Naive thymus-derived CD8-positive, alpha-beta T cell (primary cell): ENCODE data around the gene RIT2. TPM values are rescaled to one million over a fixed set of nuclear protein-coding genes. Genes with fewer than 3 reads are reported as not detected.

Experiments used
- ATAC-seq, 2 donors: fragments of 150-1000 bp; cut with Tn5 transposase in 1 of 2; sonication (Bioruptor Pico), chemical (Tn5 transposase) in 1 of 2; 1 replicate in 1 of 2; 2 replicates in 1 of 2; pipeline ENCODE4 v1.10.0; 2021; ENCODE audit warnings: mild to moderate bottlenecking in 2 of 2, moderate library complexity in 2 of 2
- POLR2A ChIA-PET: fragments of 350-600 bp; sonication (Branson Sonifier 250); formaldehyde crosslinking; loops from one replicate; lab custom pipeline; 2021; ENCODE audit warnings: antibody characterized with exemption; lab: Charles Lee
- DNase-seq, 10 donors: peaks; one replicate each; pipeline versions ENCODE4 v3.0.0 to v3.0.0-alpha.2; 2020 to 2022
- H3K27ac Mint-ChIP-seq, 10 donors: one replicate each; pipeline ENCODE4 v1.8.0; 2020 to 2022; ENCODE audit warnings: mild to moderate bottlenecking in 10 of 10, mixed read lengths in 10 of 10, moderate library complexity in 4 of 10, inconsistent platforms in 1 of 10
- H3K27me3 Mint-ChIP-seq, 5 donors: one replicate each; pipeline ENCODE4 v1.8.0; 2021 to 2022; ENCODE audit warnings: mixed read lengths in 5 of 5
- H3K36me3 Mint-ChIP-seq, 3 donors: one replicate each; pipeline ENCODE4 v1.8.0; 2020 to 2022; ENCODE audit warnings: mixed read lengths in 3 of 3, mild to moderate bottlenecking in 2 of 3, inconsistent platforms in 1 of 3
- H3K4me1 Mint-ChIP-seq, 4 donors: one replicate each; pipeline ENCODE4 v1.8.0; 2021 to 2022; ENCODE audit warnings: mixed read lengths in 4 of 4
- H3K4me3 Mint-ChIP-seq, 10 donors: one replicate each; pipeline ENCODE4 v1.8.0; 2020 to 2022; ENCODE audit warnings: mild to moderate bottlenecking in 10 of 10, mixed read lengths in 10 of 10, moderate library complexity in 6 of 10, inconsistent platforms in 1 of 10
- H3K9me3 Mint-ChIP-seq, 9 donors: one replicate each; pipeline ENCODE4 v1.8.0; 2020 to 2022; ENCODE audit warnings: mixed read lengths in 9 of 9, mild to moderate bottlenecking in 3 of 9, inconsistent platforms in 1 of 9, moderate library complexity in 1 of 9
- polyA plus RNA-seq, 3 donors: library from polyadenylated mRNA; unstranded; fragments of 300-500 nt; fragmentation: Illumina TruSeq; gene quantifications; one replicate each; pipeline ENCODE4 v1.2.3, GENCODE V29; 2021
- total RNA-seq, 8 experiments: library from RNA in 2 of 8; stranded (reverse) in 2 of 8; gene quantifications; one replicate each; pipeline ENCODE4 v1.2.3 and lab custom pipeline; 2021 to 2026

The RIT2 gene
- total and polyA plus RNA-seq, 5 experiments from 2014 or later, result not detected

DNA sequence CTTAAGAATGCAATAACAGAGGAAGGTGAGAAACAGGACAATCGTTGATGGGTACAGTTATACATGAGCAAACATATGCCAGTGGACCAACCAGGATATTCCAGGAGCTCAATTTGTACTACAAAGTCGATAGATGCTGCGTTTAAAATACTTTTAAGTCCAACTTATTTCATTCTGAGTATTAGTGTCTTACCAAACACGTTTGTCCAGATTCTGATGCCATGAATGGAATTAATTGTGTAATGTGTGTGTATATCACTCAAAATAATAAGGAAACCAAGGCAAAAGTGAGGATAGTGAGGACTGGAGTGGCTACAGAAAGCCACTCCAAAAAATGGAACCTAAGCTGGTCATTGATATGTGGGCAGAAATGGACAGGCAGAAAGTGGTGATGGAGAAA lies 332.6 kb downstream of the RIT2 start:
- H3K27ac Mint-ChIP-seq, result no peak overlapping the region
- ATAC-seq, result no peak
- H3K27me3 Mint-ChIP-seq, result no peaks in the 10 kb centered on the region
- no peaks in the 10 kb centered on the region for H3K4me1 Mint-ChIP-seq
- peaks cover 0 to 23% (median 4%) of the 10 kb centered on the region in 9 donors for H3K9me3 Mint-ChIP-seq
- no peak overlapping the region for H3K4me3 Mint-ChIP-seq
- DNase-seq, result no peak
- H3K36me3 Mint-ChIP-seq, result no peaks in the 10 kb centered on the region
- POLR2A ChIA-PET, result no interaction called here

DNA sequence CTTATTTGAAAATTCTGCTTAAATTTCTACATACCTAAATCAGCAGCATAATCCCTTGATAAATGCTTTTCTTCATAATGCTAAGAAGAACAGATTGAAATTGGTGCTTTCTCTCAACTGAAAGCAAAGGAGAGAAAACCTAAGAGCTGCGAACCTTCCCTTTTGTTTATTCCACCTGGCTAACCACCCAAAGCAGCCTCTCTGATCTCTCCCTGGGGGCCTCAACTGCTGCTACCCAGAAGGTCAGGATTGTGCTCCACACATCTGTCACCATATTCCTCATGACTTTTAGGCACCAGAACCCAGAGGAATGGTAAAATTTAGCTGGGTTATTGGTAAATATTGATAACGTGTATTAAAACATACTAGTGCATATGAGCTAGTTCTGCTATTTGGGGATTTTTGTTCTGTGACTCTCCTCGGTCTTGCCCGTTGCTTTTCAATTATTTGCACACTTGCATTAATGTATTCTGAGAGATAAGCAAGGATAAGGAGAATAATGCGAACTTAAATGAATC lies 334.1 kb downstream of the RIT2 start:
- Mint-ChIP-seq H3K27me3 (no peaks in the 10 kb centered on the region), H3K4me1 (no peaks in the 10 kb centered on the region), H3K4me3 (no peak overlapping the region), H3K36me3 (no peaks in the 10 kb centered on the region), H3K27ac (no peak overlapping the region), H3K9me3 (peaks cover 0 to 36% (median 7%) of the 10 kb centered on the region in 9 donors)
- POLR2A ChIA-PET, result no interaction called here
- ATAC-seq (no peak), DNase-seq (no peak)

DNA sequence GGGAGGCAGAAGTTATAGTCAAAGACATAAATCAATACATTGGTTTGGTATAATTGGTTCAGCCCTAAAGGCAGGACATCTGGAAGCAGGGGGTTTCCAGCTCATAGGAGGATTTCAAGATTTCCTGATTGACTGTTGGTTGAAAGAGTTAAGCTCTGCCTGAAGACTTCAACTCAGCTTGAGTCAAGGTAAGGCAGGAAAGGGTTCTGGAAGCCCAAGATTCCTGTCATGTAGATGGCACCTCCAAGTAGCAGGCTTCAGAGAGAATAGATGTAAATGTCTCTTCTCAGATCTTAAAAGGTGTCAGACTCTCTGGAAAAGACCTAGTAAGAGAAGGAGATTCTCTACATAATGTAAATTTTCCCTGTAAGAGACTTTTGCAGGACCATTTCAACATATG lies 335.3 kb downstream of the RIT2 start:
- POLR2A ChIA-PET, result no interaction called here
- H3K36me3 Mint-ChIP-seq, result no peaks in the 10 kb centered on the region

GRCh38 chr18:42778445-42779042 lies 336.9 kb downstream of the RIT2 start:
- ATAC-seq, result no peak
- DNase-seq, result no peak
- POLR2A ChIA-PET, result no interaction called here
- H3K4me3 Mint-ChIP-seq, result no peak overlapping the region
- peaks cover 0 to 46% (median 10%) of the 10 kb centered on the region in 9 donors for H3K9me3 Mint-ChIP-seq
- no peaks in the 10 kb centered on the region for H3K36me3 Mint-ChIP-seq
- H3K27ac Mint-ChIP-seq, result no peak overlapping the region
- no peaks in the 10 kb centered on the region for H3K4me1 Mint-ChIP-seq
- no peaks in the 10 kb centered on the region for H3K27me3 Mint-ChIP-seq

More for the DNA sequence above, 335.3 kb downstream of the RIT2 start:
- Mint-ChIP-seq H3K27ac (no peak overlapping the region), H3K4me1 (no peaks in the 10 kb centered on the region), H3K9me3 (peaks cover 0 to 46% (median 10%) of the 10 kb centered on the region in 9 donors), H3K27me3 (no peaks in the 10 kb centered on the region), H3K4me3 (no peak overlapping the region)
- DNase-seq, result no peak
- no peak for ATAC-seq

GRCh38 chr18:42778024-42778423 lies 337.5 kb downstream of the RIT2 start:
- Mint-ChIP-seq H3K4me3 (no peak overlapping the region), H3K27ac (no peak overlapping the region)
- POLR2A ChIA-PET, result no interaction called here

DNA sequence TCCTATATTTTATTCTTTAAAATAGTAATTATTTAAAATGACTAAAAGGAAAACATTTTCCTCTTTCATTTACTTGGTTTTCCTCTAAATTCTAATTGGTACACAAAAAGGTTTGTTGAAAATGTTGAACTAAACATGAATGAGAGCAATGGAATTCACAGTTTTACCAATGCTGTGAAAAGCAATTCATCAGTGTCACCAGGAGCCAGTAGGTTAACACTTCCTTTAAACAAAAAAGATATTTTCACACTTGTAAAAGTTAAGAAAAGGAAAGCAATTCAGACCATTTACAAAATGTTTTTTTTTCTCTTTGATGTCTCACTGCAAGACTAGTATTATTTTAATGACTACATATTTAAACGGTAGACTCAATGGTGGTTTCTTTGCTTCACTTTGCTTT lies 341.6 kb downstream of the RIT2 start:
- Mint-ChIP-seq H3K4me1 (no peaks in the 10 kb centered on the region), H3K27me3 (no peaks in the 10 kb centered on the region), H3K4me3 (no peak overlapping the region), H3K27ac (no peak overlapping the region), H3K36me3 (no peaks in the 10 kb centered on the region), H3K9me3 (peaks cover 1 to 23% (median 7%) of the 10 kb centered on the region in 9 donors)
- POLR2A ChIA-PET, result no interaction called here
- ATAC-seq (no peak), DNase-seq (no peak)

More at GRCh38 chr18:42778024-42778423, 337.5 kb downstream of the RIT2 start:
- H3K4me1 Mint-ChIP-seq, result no peaks in the 10 kb centered on the region
- no peaks in the 10 kb centered on the region for H3K27me3 Mint-ChIP-seq
- H3K36me3 Mint-ChIP-seq, result no peaks in the 10 kb centered on the region
- H3K9me3 Mint-ChIP-seq, result peaks cover 0 to 41% (median 9%) of the 10 kb centered on the region in 9 donors
- DNase-seq, result no peak
- no peak for ATAC-seq

- no peak for DNase-seq
- Mint-ChIP-seq H3K4me1 (no peaks in the 10 kb centered on the region), H3K27ac (no peak overlapping the region), H3K9me3 (peaks cover 1 to 15% (median 12%) of the 10 kb centered on the region in 9 donors), H3K4me3 (no peak overlapping the region), H3K36me3 (no peaks in the 10 kb centered on the region), H3K27me3 (no peaks in the 10 kb centered on the region)
- ATAC-seq, result no peak
- POLR2A ChIA-PET, result no interaction called here
Measured at GRCh38 chr18:42771936-42772335, 343.5 kb downstream of the RIT2 start.

GRCh38 chr18:42765302-42765701 lies 350.2 kb downstream of the RIT2 start:
- DNase-seq (no peak), ATAC-seq (no peak)
- H3K9me3 Mint-ChIP-seq, result peaks cover 0 to 17% (median 7%) of the 10 kb centered on the region in 9 donors
- H3K27me3 Mint-ChIP-seq, result no peaks in the 10 kb centered on the region
- no peak overlapping the region for H3K4me3 Mint-ChIP-seq
- no peak overlapping the region for H3K27ac Mint-ChIP-seq
- no peaks in the 10 kb centered on the region for H3K4me1 Mint-ChIP-seq
- no peaks in the 10 kb centered on the region for H3K36me3 Mint-ChIP-seq
- POLR2A ChIA-PET, result no interaction called here

DNA sequence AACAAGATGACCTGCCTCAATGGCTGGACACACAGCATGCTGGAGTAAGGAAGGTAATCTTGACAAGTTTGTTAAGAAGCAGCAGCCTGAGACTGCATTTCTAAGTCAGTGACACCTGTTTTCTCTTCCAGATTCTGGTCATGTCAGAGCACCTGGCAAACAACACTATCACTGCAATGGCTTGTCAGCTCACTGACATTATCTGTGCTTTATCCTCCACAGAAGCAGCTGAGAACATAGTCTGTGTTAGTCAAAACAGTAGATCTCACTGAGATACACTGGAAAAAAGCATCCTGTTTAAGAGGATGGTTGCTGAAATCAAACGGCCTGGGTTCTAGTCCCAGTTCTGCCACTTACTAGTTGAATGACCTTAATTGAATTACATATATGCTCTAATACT lies 355.2 kb downstream of the RIT2 start:
- H3K27me3 Mint-ChIP-seq, result no peaks in the 10 kb centered on the region
- ATAC-seq, result no peak

GRCh38 chr18:42758852-42759251 lies 356.6 kb downstream of the RIT2 start:
- peaks cover 0 to 23% (median 7%) of the 10 kb centered on the region in 9 donors for H3K9me3 Mint-ChIP-seq
- no peaks in the 10 kb centered on the region for H3K27me3 Mint-ChIP-seq
- ATAC-seq, result no peak
- H3K4me3 Mint-ChIP-seq, result no peak overlapping the region
- H3K36me3 Mint-ChIP-seq, result no peaks in the 10 kb centered on the region
- H3K27ac Mint-ChIP-seq, result no peak overlapping the region
- POLR2A ChIA-PET, result no interaction called here
- H3K4me1 Mint-ChIP-seq, result no peaks in the 10 kb centered on the region
- no peak for DNase-seq

More for the DNA sequence above, 355.2 kb downstream of the RIT2 start:
- Mint-ChIP-seq H3K36me3 (no peaks in the 10 kb centered on the region), H3K27ac (no peak overlapping the region), H3K4me1 (no peaks in the 10 kb centered on the region), H3K4me3 (no peak overlapping the region), H3K9me3 (peaks cover 0 to 18% (median 6%) of the 10 kb centered on the region in 9 donors)
- no peak for DNase-seq
- POLR2A ChIA-PET, result no interaction called here

DNA sequence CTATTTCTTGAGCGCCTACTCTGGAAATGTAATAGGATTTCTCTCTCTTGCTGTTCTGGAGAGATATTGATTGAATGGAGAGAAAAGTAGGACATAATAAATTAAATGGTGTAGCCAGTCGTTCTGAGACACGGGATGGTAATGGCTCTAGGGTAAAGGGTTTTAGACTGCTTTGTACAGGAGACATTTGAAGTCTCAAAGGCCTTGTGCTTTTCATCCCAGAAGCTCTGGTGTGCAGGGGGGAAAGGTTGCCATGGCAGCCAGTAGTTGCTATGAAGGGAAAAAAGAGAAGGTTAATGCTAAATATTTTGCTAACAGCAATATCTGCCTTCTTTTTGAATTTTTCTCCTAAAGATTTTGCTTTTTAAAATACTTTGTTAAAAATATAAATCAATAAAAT lies 359.3 kb downstream of the RIT2 start:
- POLR2A ChIA-PET, result no interaction called here
- no peak overlapping the region for H3K27ac Mint-ChIP-seq
- peaks cover 0 to 23% (median 6%) of the 10 kb centered on the region in 9 donors for H3K9me3 Mint-ChIP-seq
- H3K4me1 Mint-ChIP-seq, result no peaks in the 10 kb centered on the region
- no peaks in the 10 kb centered on the region for H3K36me3 Mint-ChIP-seq
- DNase-seq (no peak), ATAC-seq (no peak)
- H3K27me3 Mint-ChIP-seq, result no peaks in the 10 kb centered on the region
- H3K4me3 Mint-ChIP-seq, result no peak overlapping the region

- Mint-ChIP-seq H3K27me3 (no peaks in the 10 kb centered on the region), H3K36me3 (no peaks in the 10 kb centered on the region), H3K4me3 (no peak overlapping the region), H3K4me1 (no peaks in the 10 kb centered on the region), H3K9me3 (peaks cover 0 to 30% (median 3%) of the 10 kb centered on the region in 9 donors), H3K27ac (no peak overlapping the region)
- ATAC-seq, result no peak
- no peak for DNase-seq
- POLR2A ChIA-PET, result no interaction called here
Measured at GRCh38 chr18:42752916-42753315, 362.6 kb downstream of the RIT2 start.

- DNase-seq (no peak), ATAC-seq (no peak)
- H3K36me3 Mint-ChIP-seq, result no peaks in the 10 kb centered on the region
- no peak overlapping the region for H3K4me3 Mint-ChIP-seq
- no peaks in the 10 kb centered on the region for H3K27me3 Mint-ChIP-seq
- H3K4me1 Mint-ChIP-seq, result no peaks in the 10 kb centered on the region
- H3K9me3 Mint-ChIP-seq, result peaks cover 0 to 31% (median 2%) of the 10 kb centered on the region in 9 donors
- POLR2A ChIA-PET, result no interaction called here
- H3K27ac Mint-ChIP-seq, result no peak overlapping the region
Measured at GRCh38 chr18:42746794-42747193, 368.7 kb downstream of the RIT2 start.

- Mint-ChIP-seq H3K27me3 (no peaks in the 10 kb centered on the region), H3K36me3 (no peaks in the 10 kb centered on the region), H3K4me3 (no peak overlapping the region), H3K27ac (no peak overlapping the region), H3K9me3 (peaks cover 0 to 29% (median 2%) of the 10 kb centered on the region in 9 donors), H3K4me1 (no peaks in the 10 kb centered on the region)
- POLR2A ChIA-PET, result no interaction called here
- ATAC-seq (no peak), DNase-seq (no peak)
Measured at GRCh38 chr18:42745931-42746330, 369.6 kb downstream of the RIT2 start.
